HG03025 (cell line): ENCODE measurements around the gene EXO1.

Experiments used
- ATAC-seq: cut with Tn5 transposase; IDR thresholded peaks from one replicate; pipeline ENCODE4 v1.9.1; 2021; ENCODE audit warnings: mild to moderate bottlenecking, moderate library complexity; ENCODE audit not compliant: unreplicated experiment, low FRiP score

Gene EXO1

GRCh38 chr1:241881440-241881839 lies 33.4 kb downstream of the EXO1 start:
- ATAC-seq, result no peak

- ATAC-seq, result no peak
Observed at GRCh38 chr1:241883159-241883558, 35.2 kb downstream of the EXO1 start.

- ATAC-seq, result no peak
Observed at GRCh38 chr1:241888232-241888631, 40.2 kb downstream of the EXO1 start.

- ATAC-seq, result no peak
Observed at GRCh38 chr1:241891296-241891695, 43.3 kb downstream of the EXO1 start.

- no peak for ATAC-seq
Observed at GRCh38 chr1:241894016-241894415, 46.0 kb downstream of the EXO1 start.

- ATAC-seq, result no peak
Observed at GRCh38 chr1:241895013-241895412, 47.0 kb downstream of the EXO1 start.

- no peak for ATAC-seq
Observed at GRCh38 chr1:241896670-241896962, 48.6 kb downstream of the EXO1 start.

- no peak for ATAC-seq
Observed at GRCh38 chr1:241899210-241899609, 51.2 kb downstream of the EXO1 start.

- no peak for ATAC-seq
Observed at GRCh38 chr1:241900381-241900780, 52.4 kb downstream of the EXO1 start.

- no peak for ATAC-seq
Observed at GRCh38 chr1:241902391-241903065, 54.5 kb downstream of the EXO1 start.

GRCh38 chr1:241916196-241916595 lies 68.2 kb downstream of the EXO1 start:
- ATAC-seq, result no peak

GRCh38 chr1:241917487-241917886 lies 69.5 kb downstream of the EXO1 start:
- ATAC-seq, result no peak

GRCh38 chr1:241918879-241919278 lies 70.9 kb downstream of the EXO1 start:
- no peak for ATAC-seq

GRCh38 chr1:241924080-241924808 lies 76.2 kb downstream of the EXO1 start:
- ATAC-seq, result no peak

GRCh38 chr1:241926141-241926540 lies 78.1 kb downstream of the EXO1 start:
- no peak for ATAC-seq

- no peak for ATAC-seq
Observed at GRCh38 chr1:241927321-241927720, 79.3 kb downstream of the EXO1 start.

- ATAC-seq, result no peak
Observed at GRCh38 chr1:241932845-241933244, 84.8 kb downstream of the EXO1 start.

- ATAC-seq, result no peak
Observed at GRCh38 chr1:241934201-241934848, 86.3 kb downstream of the EXO1 start.

- ATAC-seq, result no peak
Observed at GRCh38 chr1:241934866-241935265, 86.9 kb downstream of the EXO1 start.
